ENCODE results near the gene TPSD1.

TPSD1 gene

GRCh38 chr16:1288813-1289476, 33.1 kb downstream of the TPSD1 start:
- no peak for TF ChIP-seq EGR1 (IDR thresholded peaks at IDR 0.05)
- TF ChIP-seq ZBTB7A (IDR thresholded peaks at IDR 0.05; ENCODE audit: low read depth): 0 out of 2 replicates have a peak, but pooled peaks have one; percentile 36

DNA sequence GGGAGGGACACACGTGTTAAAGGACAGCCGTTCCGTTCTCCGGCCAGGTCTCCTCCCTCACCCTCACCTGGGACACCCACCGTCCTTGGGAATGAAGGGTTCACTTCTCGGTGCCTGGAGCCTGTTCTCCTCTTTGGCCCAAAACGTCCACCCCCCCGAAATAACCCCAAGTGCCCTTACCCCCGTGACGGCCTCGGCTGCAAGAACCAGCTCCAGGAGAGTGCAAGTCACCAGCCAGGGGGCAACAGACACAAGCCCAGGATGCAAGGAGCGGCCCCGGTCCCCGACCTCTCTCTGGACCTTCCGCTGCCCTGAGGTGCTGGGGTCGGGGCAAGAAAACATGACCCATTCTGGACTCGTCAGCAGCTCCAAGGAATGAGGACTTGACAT, 33.6 kb downstream of the TPSD1 start:
- TF ChIP-seq TAF1 (IDR thresholded peaks at IDR 0.05; ENCODE audit: low read depth): no peak
- TF ChIP-seq EGR1 (IDR thresholded peaks at IDR 0.05): no peak
- no peak for TF ChIP-seq MAX (IDR thresholded peaks at IDR 0.05)
- no peak for TF ChIP-seq EP300 (IDR thresholded peaks at IDR 0.05; ENCODE audit: borderline replicate concordance)
- TF ChIP-seq, protein P1, sequence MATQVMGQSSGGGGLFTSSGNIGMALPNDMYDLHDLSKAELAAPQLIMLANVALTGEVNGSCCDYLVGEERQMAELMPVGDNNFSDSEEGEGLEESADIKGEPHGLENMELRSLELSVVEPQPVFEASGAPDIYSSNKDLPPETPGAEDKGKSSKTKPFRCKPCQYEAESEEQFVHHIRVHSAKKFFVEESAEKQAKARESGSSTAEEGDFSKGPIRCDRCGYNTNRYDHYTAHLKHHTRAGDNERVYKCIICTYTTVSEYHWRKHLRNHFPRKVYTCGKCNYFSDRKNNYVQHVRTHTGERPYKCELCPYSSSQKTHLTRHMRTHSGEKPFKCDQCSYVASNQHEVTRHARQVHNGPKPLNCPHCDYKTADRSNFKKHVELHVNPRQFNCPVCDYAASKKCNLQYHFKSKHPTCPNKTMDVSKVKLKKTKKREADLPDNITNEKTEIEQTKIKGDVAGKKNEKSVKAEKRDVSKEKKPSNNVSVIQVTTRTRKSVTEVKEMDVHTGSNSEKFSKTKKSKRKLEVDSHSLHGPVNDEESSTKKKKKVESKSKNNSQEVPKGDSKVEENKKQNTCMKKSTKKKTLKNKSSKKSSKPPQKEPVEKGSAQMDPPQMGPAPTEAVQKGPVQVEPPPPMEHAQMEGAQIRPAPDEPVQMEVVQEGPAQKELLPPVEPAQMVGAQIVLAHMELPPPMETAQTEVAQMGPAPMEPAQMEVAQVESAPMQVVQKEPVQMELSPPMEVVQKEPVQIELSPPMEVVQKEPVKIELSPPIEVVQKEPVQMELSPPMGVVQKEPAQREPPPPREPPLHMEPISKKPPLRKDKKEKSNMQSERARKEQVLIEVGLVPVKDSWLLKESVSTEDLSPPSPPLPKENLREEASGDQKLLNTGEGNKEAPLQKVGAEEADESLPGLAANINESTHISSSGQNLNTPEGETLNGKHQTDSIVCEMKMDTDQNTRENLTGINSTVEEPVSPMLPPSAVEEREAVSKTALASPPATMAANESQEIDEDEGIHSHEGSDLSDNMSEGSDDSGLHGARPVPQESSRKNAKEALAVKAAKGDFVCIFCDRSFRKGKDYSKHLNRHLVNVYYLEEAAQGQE (IDR thresholded peaks at IDR 0.05; ENCODE audit: low read depth): no peak
- TF ChIP-seq NFIC (IDR thresholded peaks at IDR 0.05): no peak
- no peak for TF ChIP-seq FOXM1 (IDR thresholded peaks at IDR 0.05; ENCODE audit: borderline replicate concordance, low read depth)
- TF ChIP-seq CEBPB (IDR thresholded peaks at IDR 0.05): no peak
- TF ChIP-seq TCF12 (IDR thresholded peaks at IDR 0.05; ENCODE audit: low read depth): no peak

DNA sequence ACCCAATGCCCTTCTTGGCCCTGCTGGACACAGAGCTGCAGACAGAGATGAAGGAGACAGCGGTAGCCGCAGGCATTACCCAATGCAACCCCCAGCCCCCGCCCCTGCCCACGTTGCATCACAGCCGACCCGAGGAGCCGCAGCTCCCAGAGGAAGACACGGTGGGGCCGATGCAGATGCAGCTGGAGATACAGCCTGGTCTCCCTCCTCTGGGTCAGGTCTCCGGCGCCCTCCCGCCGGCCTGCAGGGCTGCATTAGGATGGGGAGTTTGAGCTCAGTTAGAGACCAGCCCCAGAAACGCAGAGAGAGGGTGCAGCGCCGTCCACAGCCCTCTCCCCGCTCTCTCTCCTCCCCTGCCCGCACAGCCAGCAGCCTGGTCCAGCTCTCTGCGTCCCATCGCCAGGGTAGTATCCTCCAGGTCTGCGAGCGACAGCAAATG, 34.2 kb downstream of the TPSD1 start:
- TF ChIP-seq RAD21 (IDR thresholded peaks at IDR 0.05; ENCODE audit: low read depth) (no peak), TAF1 (IDR thresholded peaks at IDR 0.05; ENCODE audit: low read depth) (no peak), EP300 (IDR thresholded peaks at IDR 0.05; ENCODE audit: borderline replicate concordance) (no peak), TCF12 (IDR thresholded peaks at IDR 0.05; ENCODE audit: low read depth) (no peak), MAX (IDR thresholded peaks at IDR 0.05) (no peak), NFIC (IDR thresholded peaks at IDR 0.05) (no peak), FOXM1 (IDR thresholded peaks at IDR 0.05; ENCODE audit: borderline replicate concordance, low read depth) (no peak), CREB1 (IDR thresholded peaks at IDR 0.05; ENCODE audit: low read depth) (no peak), CEBPB (IDR thresholded peaks at IDR 0.05) (no peak), ZBTB7A (IDR thresholded peaks at IDR 0.05; ENCODE audit: low read depth) (no peak)
- TF ChIP-seq, protein P1 (IDR thresholded peaks at IDR 0.05; ENCODE audit: low read depth): no peak
- TF ChIP-seq, protein P2, sequence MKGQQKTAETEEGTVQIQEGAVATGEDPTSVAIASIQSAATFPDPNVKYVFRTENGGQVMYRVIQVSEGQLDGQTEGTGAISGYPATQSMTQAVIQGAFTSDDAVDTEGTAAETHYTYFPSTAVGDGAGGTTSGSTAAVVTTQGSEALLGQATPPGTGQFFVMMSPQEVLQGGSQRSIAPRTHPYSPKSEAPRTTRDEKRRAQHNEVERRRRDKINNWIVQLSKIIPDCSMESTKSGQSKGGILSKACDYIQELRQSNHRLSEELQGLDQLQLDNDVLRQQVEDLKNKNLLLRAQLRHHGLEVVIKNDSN (IDR thresholded peaks at IDR 0.05): no peak

- TF ChIP-seq MAX (IDR thresholded peaks at IDR 0.05): peak; percentile 30; the same call in 1 of the 2 replicates
- no peak for TF ChIP-seq RAD21 (IDR thresholded peaks at IDR 0.05; ENCODE audit: low read depth)
Measured at GRCh38 chr16:1290860-1291575, 35.1 kb downstream of the TPSD1 start.

DNA sequence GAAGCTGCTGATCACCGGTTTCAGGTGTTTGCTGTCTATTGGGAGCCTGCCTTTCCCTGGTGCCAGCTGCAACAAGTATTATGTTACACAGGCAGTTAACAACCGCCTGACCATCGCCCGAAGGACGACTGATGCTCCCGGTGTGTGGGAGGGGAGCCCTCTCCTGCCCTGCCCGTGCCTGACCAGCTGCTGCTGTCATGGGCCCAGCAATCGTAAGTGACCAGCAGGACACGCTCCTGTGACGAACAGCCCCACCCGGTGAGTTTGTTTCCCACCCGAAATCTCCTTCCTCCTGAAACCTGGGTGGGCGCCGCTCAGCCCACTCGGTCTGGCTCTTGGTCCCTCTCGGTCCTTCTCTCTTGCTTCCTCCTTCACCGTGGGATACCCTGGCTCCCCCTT, 35.7 kb downstream of the TPSD1 start:
- TF ChIP-seq, protein P2 (IDR thresholded peaks at IDR 0.05): no peak
- TF ChIP-seq TEAD4 (IDR thresholded peaks at IDR 0.05): no peak
- no peak for TF ChIP-seq TCF12 (IDR thresholded peaks at IDR 0.05; ENCODE audit: low read depth)
- TF ChIP-seq, protein P1 (IDR thresholded peaks at IDR 0.05; ENCODE audit: low read depth): no peak
- TF ChIP-seq EGR1 (IDR thresholded peaks at IDR 0.05): no peak
- no peak for TF ChIP-seq CREB1 (IDR thresholded peaks at IDR 0.05; ENCODE audit: low read depth)
- no peak for TF ChIP-seq RAD21 (IDR thresholded peaks at IDR 0.05; ENCODE audit: low read depth)
- TF ChIP-seq NFIC (IDR thresholded peaks at IDR 0.05): no peak
- no peak for TF ChIP-seq MAX (IDR thresholded peaks at IDR 0.05)
- TF ChIP-seq ZBTB7A (IDR thresholded peaks at IDR 0.05; ENCODE audit: low read depth): no peak
- TF ChIP-seq TAF1 (IDR thresholded peaks at IDR 0.05; ENCODE audit: low read depth): no peak
- TF ChIP-seq CEBPB (IDR thresholded peaks at IDR 0.05): no peak
- TF ChIP-seq YY1 (IDR thresholded peaks at IDR 0.05; ENCODE audit: low read depth): no peak
- no peak for TF ChIP-seq EP300 (IDR thresholded peaks at IDR 0.05; ENCODE audit: borderline replicate concordance)
